CD4-positive, CD25-positive, alpha-beta regulatory T cell (primary cell): Measurements from ENCODE around the gene C13orf46. TPM values are rescaled to one million over a fixed set of nuclear protein-coding genes. Genes with fewer than 3 reads are reported as not detected.

Experiments
- ATAC-seq, 2 donors: fragments of 150-1000 bp; cut with Tn5 transposase; one replicate each; pipeline ENCODE4 v1.10.0; 2021; ENCODE audit warnings: low read depth in 2 of 2, moderate number of reproducible peaks in 2 of 2, moderate library complexity in 1 of 2
- DNase-seq, 3 donors: peaks; one replicate each; pipeline versions ENCODE4 v3.0.0 to v3.0.0-alpha.2; 2012 to 2022; ENCODE audit warnings: mixed read lengths in 1 of 3
- H3K27ac ChIP-seq: one replicate; pipeline ENCODE4 v1.7.0; 2013; ENCODE audit warnings: mild to moderate bottlenecking, low read length; ENCODE audit not compliant: insufficient read depth, poor library complexity, severe bottlenecking
- H3K27me3 ChIP-seq: one replicate; pipeline ENCODE4 v1.7.0; 2013; ENCODE audit warnings: low read length; ENCODE audit not compliant: control insufficient read depth, insufficient read depth
- H3K36me3 ChIP-seq: one replicate; pipeline ENCODE4 v1.7.0; 2013; ENCODE audit warnings: mild to moderate bottlenecking, low read length, moderate library complexity; ENCODE audit not compliant: control insufficient read depth, insufficient read depth
- H3K4me1 ChIP-seq: 2 replicates; pipeline ENCODE4 v1.7.0; 2013; ENCODE audit warnings: mild to moderate bottlenecking, low read length; ENCODE audit not compliant: insufficient read depth, control insufficient read depth, poor library complexity, severe bottlenecking
- H3K4me3 ChIP-seq: one replicate; pipeline ENCODE4 v1.7.0; 2013; ENCODE audit warnings: low read depth, mild to moderate bottlenecking, low read length, moderate library complexity
- H3K9me3 ChIP-seq, 2 experiments: 1 replicate in 1 of 2; 2 replicates in 1 of 2; pipeline ENCODE4 v1.7.0; 2013; ENCODE audit warnings: low read length in 2 of 2, mild to moderate bottlenecking in 1 of 2, moderate library complexity in 1 of 2; ENCODE audit not compliant: control insufficient read depth in 2 of 2
- H3K27ac Mint-ChIP-seq, 3 donors: one replicate each; pipeline ENCODE4 v1.8.0; 2020 to 2022; ENCODE audit warnings: mild to moderate bottlenecking in 3 of 3, mixed read lengths in 3 of 3, moderate library complexity in 2 of 3
- H3K27me3 Mint-ChIP-seq: one replicate; pipeline ENCODE4 v1.8.0; 2022; ENCODE audit warnings: mild to moderate bottlenecking, mixed read lengths
- H3K36me3 Mint-ChIP-seq: one replicate; pipeline ENCODE4 v1.8.0; 2020; ENCODE audit warnings: mixed read lengths
- H3K4me1 Mint-ChIP-seq, 4 donors: one replicate each; pipeline ENCODE4 v1.8.0; 2020 to 2022; ENCODE audit warnings: mixed read lengths in 4 of 4, mild to moderate bottlenecking in 1 of 4
- H3K4me3 Mint-ChIP-seq, 4 donors: one replicate each; pipeline ENCODE4 v1.8.0; 2020 to 2022; ENCODE audit warnings: mild to moderate bottlenecking in 4 of 4, mixed read lengths in 4 of 4, moderate library complexity in 3 of 4
- H3K9me3 Mint-ChIP-seq, 7 donors: one replicate each; pipeline ENCODE4 v1.8.0; 2020 to 2022; ENCODE audit warnings: mixed read lengths in 7 of 7, mild to moderate bottlenecking in 3 of 7, moderate library complexity in 2 of 7
- polyA plus RNA-seq, 4 donors: library from polyadenylated mRNA; unstranded; fragments of 300-500 nt; fragmentation: Illumina TruSeq; gene quantifications; one replicate each; pipeline ENCODE4 v1.2.3, GENCODE V29; 2021
- total RNA-seq: library from RNA; stranded (reverse); gene quantifications from one replicate; pipeline ENCODE4 v1.2.3, GENCODE V29; 2022

The C13orf46 gene
- total and polyA plus RNA-seq, 5 donors from 2014 or later, result 0.16 to 21.2 (median 0.55) TPM

DNA sequence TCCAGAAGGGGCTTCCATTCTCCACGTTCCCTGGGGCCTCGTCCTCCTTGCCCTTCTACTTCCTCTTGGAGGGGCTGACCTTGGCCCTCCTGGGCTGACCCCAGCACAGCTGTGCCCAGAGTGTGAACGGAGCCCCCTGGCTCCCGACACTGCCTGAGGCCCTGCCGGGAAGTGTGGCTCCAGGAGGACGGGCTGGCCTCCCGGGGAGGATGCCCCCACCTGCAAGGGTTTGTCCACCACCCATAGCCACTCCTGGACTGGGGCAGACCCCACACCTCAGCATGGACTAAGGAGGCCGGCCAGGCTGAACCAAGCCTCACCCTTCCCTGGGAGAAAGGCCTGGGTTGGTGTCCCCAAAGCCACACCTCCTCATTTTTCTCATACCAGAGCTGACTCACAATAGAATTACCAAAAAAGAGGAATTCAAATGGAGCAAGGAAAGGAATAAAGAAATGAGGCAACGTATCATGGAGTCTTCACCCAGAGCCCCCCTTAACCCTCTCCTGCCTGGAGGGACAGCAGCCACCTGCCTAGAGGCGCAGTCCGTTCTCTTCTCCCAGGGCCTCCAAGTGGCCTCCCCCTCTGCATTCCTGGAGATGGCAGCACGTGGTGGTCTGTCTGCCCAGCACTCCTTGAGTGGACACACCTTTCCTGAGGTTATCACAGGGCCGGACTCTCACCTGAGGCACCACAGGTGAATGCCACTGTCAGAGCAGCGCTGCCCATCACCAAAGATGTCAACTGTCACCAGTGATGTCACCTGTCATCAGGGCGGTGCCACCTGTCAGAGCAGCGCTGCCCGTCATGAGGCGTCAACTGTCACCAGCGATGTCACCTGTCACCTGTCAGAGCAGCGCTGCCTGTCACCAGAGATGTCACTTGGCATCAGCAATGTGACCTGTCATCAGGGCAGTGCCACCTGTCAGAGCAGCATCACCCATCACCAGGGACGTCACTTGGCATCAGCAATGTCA, 3.1 kb upstream of the C13orf46 start:
- no peak for DNase-seq
- peaks cover 0 to 4% (median 1%) of the 10 kb centered on the region in 4 donors for H3K4me1 Mint-ChIP-seq
- H3K27ac Mint-ChIP-seq, result no peak overlapping the region
- H3K36me3 Mint-ChIP-seq, result peaks cover 35% of the 10 kb centered on the region
- no peak overlapping the region for H3K27ac ChIP-seq
- H3K4me3 ChIP-seq, result no peak overlapping the region
- peak overlapping the region in 2 of 4 donors; percentile 43 to 63 for H3K4me3 Mint-ChIP-seq
- ATAC-seq, result no peak
- peaks cover 0 to 10% (median 0%) of the 10 kb centered on the region in 7 donors for H3K9me3 Mint-ChIP-seq
- H3K4me1 ChIP-seq, result no peaks in the 10 kb centered on the region
- H3K27me3 Mint-ChIP-seq, result no peaks in the 10 kb centered on the region
- peaks cover 74% of the 10 kb centered on the region for H3K36me3 ChIP-seq
- H3K27me3 ChIP-seq, result no peaks in the 10 kb centered on the region
- no peaks in the 10 kb centered on the region for H3K9me3 ChIP-seq

DNA sequence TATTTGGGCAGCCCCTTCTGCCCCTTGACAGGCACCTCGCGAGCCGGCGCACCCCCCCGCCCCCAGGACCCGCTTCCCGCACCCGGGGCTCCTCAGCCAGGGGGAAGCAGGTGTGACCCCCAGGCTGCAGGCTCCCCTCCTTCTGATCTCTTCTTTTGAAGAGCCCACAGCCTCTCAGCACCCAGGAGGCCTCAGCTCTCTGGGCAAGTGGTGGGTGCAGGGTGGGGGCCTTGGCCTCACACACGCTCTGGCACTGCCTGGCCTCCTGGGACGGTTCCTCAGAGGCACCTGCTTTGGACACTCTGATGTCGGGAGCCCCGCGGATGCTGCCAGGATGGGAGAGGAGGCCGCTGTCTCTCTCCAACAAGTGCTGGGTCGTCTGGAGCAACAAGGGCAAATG, 1.5 kb upstream of the C13orf46 start:
- peak overlapping the region in 1 of 4 donors; percentile 26 for H3K4me3 Mint-ChIP-seq

DNA sequence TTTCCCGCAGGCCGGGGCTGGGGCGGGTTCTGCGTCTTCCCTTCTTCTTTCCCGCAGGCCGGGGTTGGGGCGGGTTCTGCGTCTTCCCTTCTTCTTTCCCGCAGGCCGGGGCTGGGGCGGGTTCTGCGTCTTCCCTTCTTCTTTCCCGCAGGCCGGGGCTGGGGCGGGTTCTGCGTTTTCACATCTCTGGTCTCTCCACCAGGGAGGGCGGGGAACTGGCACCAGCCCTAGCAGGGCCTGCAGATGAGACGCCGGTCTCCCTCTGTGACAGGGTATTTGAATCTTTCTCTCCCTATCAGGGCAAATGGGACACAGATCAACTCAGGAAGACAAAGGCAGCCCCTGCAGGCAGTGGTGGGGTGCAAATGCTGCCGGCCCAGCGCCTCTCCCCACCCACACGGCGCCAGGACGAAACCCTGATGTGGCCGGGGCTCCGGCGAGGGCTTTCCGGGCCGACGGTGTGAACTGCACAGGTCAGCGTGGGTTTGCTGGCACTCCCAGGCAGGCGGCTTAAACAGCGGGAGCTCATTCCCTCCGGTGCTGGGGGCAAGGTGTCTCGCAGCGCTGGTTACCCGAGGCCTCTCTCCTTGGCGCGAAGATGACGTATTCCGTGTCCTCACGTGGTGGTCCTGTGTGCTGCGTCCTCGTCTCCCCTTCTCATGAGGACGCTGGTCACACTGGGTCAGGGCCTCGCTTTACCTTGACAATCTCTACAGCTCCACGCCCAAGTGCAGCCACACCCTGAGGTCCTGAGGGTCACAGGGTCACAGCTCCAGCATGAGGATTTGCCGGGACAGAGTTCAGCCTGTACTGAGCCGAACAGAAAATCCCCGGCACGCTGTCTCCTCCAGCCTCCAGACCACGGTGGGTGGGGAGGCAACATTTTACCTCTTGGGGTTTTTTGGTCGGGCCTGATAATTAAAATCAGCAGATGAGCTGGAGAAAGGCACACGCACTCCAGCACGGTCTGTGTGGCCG, 717 bp upstream of the C13orf46 start:
- H3K27ac Mint-ChIP-seq, result peak overlapping the region in 1 of 3 donors; percentile 60
- H3K36me3 ChIP-seq, result peaks cover 50% of the 10 kb centered on the region
- H3K9me3 ChIP-seq, result no peaks in the 10 kb centered on the region

More for the DNA sequence above, 1.5 kb upstream of the C13orf46 start:
- Histone ChIP-seq H3K4me1 (no peaks in the 10 kb centered on the region), H3K27me3 (no peaks in the 10 kb centered on the region), H3K36me3 (peaks cover 58% of the 10 kb centered on the region), H3K4me3 (no peak overlapping the region), H3K27ac (no peak overlapping the region), H3K9me3 (no peaks in the 10 kb centered on the region)
- Mint-ChIP-seq H3K4me1 (peaks cover 0 to 4% (median 1%) of the 10 kb centered on the region in 4 donors), H3K27ac (peak overlapping the region in 1 of 3 donors; percentile 64), H3K36me3 (peaks cover 23% of the 10 kb centered on the region), H3K9me3 (peaks cover 0 to 10% (median 0%) of the 10 kb centered on the region in 7 donors), H3K27me3 (no peaks in the 10 kb centered on the region)
- no peak for DNase-seq
- no peak for ATAC-seq

DNA sequence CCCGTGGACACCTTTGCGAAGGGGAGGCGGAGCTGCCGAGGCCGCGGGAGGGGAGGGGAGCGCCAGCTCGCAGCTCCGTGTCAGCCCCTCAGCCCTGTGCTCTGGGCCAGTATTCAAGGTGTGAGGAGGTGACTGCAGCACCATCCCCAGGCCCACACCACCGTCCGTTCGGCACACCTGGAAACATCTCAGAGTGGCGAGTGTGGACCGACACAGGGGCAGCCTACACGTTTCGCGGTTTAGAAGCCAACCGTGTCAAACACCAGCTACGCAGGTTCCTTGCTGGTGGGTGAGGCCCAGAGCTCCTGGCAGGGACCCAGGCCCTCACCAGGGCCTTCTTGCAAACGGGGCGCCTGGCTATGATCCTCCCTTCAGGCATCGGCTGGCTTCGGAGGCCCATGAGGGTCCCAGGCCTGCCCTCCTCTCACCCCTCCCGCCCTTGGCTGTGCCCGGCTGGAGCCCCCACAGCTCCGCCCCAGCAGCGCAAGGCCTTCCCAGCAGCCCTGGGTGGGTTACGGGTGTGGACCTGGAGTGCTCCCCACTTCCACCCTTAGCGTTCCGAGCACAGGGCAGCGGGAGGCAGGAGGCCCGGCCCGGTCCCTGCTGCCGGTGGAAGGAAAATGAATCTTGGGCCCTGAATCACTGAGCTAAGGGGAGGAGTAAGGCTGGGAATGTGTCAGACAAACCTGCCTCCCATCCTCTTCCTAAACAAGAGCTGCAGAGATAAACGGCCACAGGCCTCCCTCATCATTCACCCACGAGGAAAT, 1.2 kb downstream of the C13orf46 start:
- no peak overlapping the region for H3K27ac ChIP-seq
- H3K27me3 ChIP-seq, result no peaks in the 10 kb centered on the region
- Mint-ChIP-seq H3K36me3 (peaks cover 5% of the 10 kb centered on the region), H3K4me1 (peaks cover 0 to 4% (median 1%) of the 10 kb centered on the region in 4 donors), H3K4me3 (peak overlapping the region in 3 of 4 donors; percentile 32 to 63 (median 48)), H3K27ac (no peak overlapping the region), H3K9me3 (peaks cover 0 to 5% (median 0%) of the 10 kb centered on the region in 7 donors), H3K27me3 (no peaks in the 10 kb centered on the region)
- DNase-seq (no peak), ATAC-seq (no peak)
- no peaks in the 10 kb centered on the region for H3K4me1 ChIP-seq
- no peak overlapping the region for H3K4me3 ChIP-seq
- H3K36me3 ChIP-seq, result peaks cover 33% of the 10 kb centered on the region
- H3K9me3 ChIP-seq, result no peaks in the 10 kb centered on the region

More for the DNA sequence above, 717 bp upstream of the C13orf46 start:
- no peak overlapping the region for H3K4me3 ChIP-seq
- no peaks in the 10 kb centered on the region for H3K27me3 ChIP-seq
- no peaks in the 10 kb centered on the region for H3K27me3 Mint-ChIP-seq
- ATAC-seq (no peak), DNase-seq (no peak)
- no peaks in the 10 kb centered on the region for H3K4me1 ChIP-seq
- H3K36me3 Mint-ChIP-seq, result peaks cover 18% of the 10 kb centered on the region
- peaks cover 0 to 4% (median 1%) of the 10 kb centered on the region in 4 donors for H3K4me1 Mint-ChIP-seq
- H3K27ac ChIP-seq, result no peak overlapping the region
- peaks cover 0 to 9% (median 0%) of the 10 kb centered on the region in 7 donors for H3K9me3 Mint-ChIP-seq
- peak overlapping the region in 2 of 4 donors; percentile 38 to 61 for H3K4me3 Mint-ChIP-seq

DNA sequence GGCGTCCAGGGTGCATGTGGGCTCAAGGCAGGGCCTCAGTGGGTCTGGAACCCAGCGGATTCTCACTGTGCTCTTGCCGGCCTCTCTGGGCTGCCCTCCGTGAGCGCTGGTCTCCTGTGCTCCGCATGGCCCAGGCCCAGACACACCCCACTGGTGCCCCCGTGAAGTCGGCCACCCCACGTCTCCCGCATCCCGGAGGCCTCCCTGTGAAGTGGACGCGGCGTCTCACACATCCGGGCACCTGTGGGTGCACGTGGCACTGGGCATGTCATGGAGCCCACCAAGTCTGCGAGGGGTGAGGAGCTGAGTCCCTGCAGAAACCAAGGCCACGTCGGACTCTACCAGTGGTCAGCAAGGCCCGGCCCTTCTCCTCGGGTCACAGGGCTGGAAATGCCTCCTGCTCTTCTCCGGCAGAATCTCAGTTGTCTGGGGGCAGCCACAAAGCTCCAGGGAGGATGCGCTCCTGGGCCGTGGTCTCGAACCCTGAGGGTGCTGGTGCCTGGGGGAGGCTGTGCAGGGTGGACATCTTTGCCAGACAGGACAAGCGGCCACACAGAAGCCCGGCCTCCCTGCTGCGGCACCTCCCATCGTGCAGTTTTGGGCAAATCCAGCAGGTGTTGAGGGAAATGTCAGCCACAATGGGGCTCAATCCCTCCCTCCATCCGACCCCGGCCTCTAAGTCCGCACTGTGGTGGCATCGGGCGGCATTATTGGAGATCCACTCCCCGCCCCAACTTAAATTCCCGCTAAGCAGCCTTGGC, 2.2 kb downstream of the C13orf46 start:
- H3K4me1 Mint-ChIP-seq, result peaks cover 0 to 4% (median 1%) of the 10 kb centered on the region in 4 donors
- H3K4me3 Mint-ChIP-seq, result peak overlapping the region in 1 of 4 donors; percentile 48

DNA sequence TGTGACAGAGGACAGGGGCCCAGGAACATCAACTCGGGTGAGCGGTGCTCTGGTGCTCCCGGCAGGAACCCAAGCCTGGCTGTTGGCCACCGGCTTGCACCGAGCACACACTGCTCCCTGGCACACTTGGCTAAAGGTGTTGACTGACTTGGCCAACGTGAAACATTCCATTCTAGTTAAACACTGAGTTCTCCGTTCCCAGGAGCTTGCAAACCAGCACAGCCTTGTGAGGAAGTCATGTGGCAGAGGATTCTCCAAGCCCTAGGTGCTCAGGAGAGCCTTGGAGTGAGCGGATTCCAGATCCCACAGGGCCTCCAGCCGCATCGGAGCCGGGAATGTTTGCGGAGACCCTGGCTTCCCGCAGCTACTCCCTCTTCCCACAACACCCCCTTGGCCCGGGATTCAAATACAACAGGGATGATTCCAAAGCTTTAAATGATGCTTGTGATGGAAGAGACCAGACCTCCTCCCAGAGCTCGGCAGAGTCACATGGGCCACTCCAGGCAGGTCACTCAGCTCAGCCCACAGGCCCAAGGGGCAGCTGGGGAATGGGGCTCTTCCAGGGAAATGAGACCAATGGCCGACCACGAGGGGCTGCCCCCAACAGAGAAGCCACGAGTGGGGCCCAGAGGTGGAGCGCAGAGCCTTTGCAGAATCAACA, 2.9 kb downstream of the C13orf46 start:
- peaks cover 0 to 4% (median 1%) of the 10 kb centered on the region in 4 donors for H3K4me1 Mint-ChIP-seq
- H3K27ac Mint-ChIP-seq, result peak overlapping the region in 1 of 3 donors; percentile 9
- no peaks in the 10 kb centered on the region for H3K9me3 ChIP-seq
- H3K27me3 ChIP-seq, result no peaks in the 10 kb centered on the region
- DNase-seq (no peak), ATAC-seq (no peak)
- H3K27ac ChIP-seq, result no peak overlapping the region
- no peaks in the 10 kb centered on the region for H3K4me1 ChIP-seq
- H3K27me3 Mint-ChIP-seq, result no peaks in the 10 kb centered on the region
- H3K36me3 ChIP-seq, result peaks cover 20% of the 10 kb centered on the region
- H3K4me3 Mint-ChIP-seq, result peak overlapping the region in 2 of 4 donors; percentile 29 to 50
- peaks cover 4% of the 10 kb centered on the region for H3K36me3 Mint-ChIP-seq
- H3K9me3 Mint-ChIP-seq, result peaks cover 0 to 3% (median 0%) of the 10 kb centered on the region in 7 donors
- H3K4me3 ChIP-seq, result no peak overlapping the region

More for the DNA sequence above, 2.2 kb downstream of the C13orf46 start:
- no peaks in the 10 kb centered on the region for H3K4me1 ChIP-seq
- H3K36me3 ChIP-seq, result peaks cover 23% of the 10 kb centered on the region
- no peaks in the 10 kb centered on the region for H3K27me3 ChIP-seq
- H3K4me3 ChIP-seq, result no peak overlapping the region
- peaks cover 0 to 3% (median 0%) of the 10 kb centered on the region in 7 donors for H3K9me3 Mint-ChIP-seq
- H3K36me3 Mint-ChIP-seq, result peaks cover 4% of the 10 kb centered on the region
- H3K27ac Mint-ChIP-seq, result no peak overlapping the region
- ATAC-seq (no peak), DNase-seq (no peak)
- no peaks in the 10 kb centered on the region for H3K27me3 Mint-ChIP-seq
- H3K9me3 ChIP-seq, result no peaks in the 10 kb centered on the region
- H3K27ac ChIP-seq, result no peak overlapping the region
